ENCODE measurements around the gene CHP2.

Gene CHP2

DNA sequence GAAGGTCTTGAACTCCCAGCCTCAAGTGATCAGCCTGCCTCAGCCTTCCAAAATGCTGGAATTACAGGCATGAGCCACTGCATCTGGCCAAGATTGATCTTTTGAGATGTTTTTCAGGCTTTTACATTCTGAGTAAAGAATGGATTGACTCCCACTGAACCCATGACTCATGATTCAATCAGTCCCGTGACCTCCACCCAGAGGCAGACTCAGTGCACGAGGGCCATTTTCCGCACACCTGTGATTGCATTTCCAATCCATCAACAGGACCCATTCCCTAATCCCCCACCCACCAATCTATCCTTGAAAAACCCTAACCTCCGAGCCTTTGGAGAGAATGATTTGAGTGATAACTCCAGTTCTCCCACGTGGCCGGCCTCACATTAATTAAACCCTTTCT is 40.6 kb downstream of the CHP2 start (continued):
- TF ChIP-seq, protein P1, sequence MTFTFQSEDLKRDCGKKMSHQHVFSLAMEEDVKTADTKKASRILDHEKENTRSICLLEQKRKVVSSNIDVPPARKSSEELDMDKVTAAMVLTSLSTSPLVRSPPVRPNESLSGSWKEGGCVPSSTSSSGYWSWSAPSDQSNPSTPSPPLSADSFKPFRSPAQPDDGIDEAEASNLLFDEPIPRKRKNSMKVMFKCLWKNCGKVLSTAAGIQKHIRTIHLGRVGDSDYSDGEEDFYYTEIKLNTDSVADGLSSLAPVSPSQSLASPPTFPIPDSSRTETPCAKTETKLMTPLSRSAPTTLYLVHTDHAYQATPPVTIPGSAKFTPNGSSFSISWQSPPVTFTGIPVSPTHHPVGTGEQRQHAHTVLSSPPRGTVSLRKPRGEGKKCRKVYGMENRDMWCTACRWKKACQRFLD (tag by site-specific recombination; IDR thresholded peaks at IDR 0.05) = no peak
- no peak for TF ChIP-seq MZF1 (tag by site-specific recombination; IDR thresholded peaks at IDR 0.05; ENCODE audit: borderline replicate concordance)
- TF ChIP-seq ZFP37 (tag by site-specific recombination; IDR thresholded peaks at IDR 0.05) = no peak
- no peak for TF ChIP-seq FEZF1 (tag by site-specific recombination; IDR thresholded peaks at IDR 0.05)
- TF ChIP-seq ZNF280D (tag by site-specific recombination; IDR thresholded peaks at IDR 0.05) = no peak

DNA sequence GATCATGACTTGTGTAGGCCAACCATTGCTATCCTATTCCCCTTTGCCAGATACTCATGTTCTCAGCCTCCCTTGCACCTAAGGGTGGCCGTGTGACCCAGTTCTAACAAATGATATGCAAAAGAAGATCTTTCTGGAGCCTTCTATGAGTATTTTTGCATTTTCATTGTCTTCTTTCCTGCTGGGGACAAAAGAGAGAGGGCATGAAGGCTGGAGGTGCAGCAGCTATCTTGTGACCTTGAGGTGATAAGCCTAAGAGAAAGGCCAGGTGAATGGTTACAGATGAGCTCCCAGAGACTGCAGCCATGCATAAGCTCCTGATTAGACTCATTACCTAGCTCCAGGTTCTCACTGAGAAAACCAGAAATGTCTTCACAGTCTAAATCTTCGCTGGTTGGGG is 42.1 kb downstream of the CHP2 start:
- Histone ChIP-seq H3K36me3 (ENCODE audit: control insufficient read depth in 2 of 2, insufficient read depth in 1 of 2, low read length in 2 of 2) (no peaks in the 10 kb centered on the region), H3K4me1 (ENCODE audit: control insufficient read depth, insufficient read depth, low read length) (no peaks in the 10 kb centered on the region), H3K27ac (ENCODE audit: extremely low read depth, low read depth, low read length) (no peak overlapping the region), H3K9me3 (ENCODE audit: control insufficient read depth, insufficient read depth, low read depth, low read length) (no peaks in the 10 kb centered on the region), H3K4me3 (ENCODE audit: low read depth, low read length) (no peak overlapping the region)
- ChIA-PET POLR2A (no interaction called here), CTCF (interaction anchor here (0.9 to 2.3 kb wide), 3 partner anchors 213 to 243 kb away, joined by 3 to 10 read pairs (median 5); no protein-coding TSS in a partner anchor)
- TF ChIP-seq ZNF558 (tag by site-specific recombination; IDR thresholded peaks at IDR 0.05) = no peak
- TF ChIP-seq ZSCAN30 (tag by site-specific recombination; IDR thresholded peaks at IDR 0.05) = no peak
- no peak for TF ChIP-seq ZBTB1 (tag by site-specific recombination; IDR thresholded peaks at IDR 0.05)
- TF ChIP-seq ZNF837 (tag by site-specific recombination; IDR thresholded peaks at IDR 0.05) = no peak
- TF ChIP-seq REPIN1 (tag by site-specific recombination; IDR thresholded peaks at IDR 0.05; ENCODE audit: low read depth) = no peak
- TF ChIP-seq, protein P2, sequence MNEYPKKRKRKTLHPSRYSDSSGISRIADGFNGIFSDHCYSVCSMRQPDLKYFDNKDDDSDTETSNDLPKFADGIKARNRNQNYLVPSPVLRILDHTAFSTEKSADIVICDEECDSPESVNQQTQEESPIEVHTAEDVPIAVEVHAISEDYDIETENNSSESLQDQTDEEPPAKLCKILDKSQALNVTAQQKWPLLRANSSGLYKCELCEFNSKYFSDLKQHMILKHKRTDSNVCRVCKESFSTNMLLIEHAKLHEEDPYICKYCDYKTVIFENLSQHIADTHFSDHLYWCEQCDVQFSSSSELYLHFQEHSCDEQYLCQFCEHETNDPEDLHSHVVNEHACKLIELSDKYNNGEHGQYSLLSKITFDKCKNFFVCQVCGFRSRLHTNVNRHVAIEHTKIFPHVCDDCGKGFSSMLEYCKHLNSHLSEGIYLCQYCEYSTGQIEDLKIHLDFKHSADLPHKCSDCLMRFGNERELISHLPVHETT (tag by site-specific recombination; IDR thresholded peaks at IDR 0.05) = no peak
- TF ChIP-seq KLF16 (tag by site-specific recombination; IDR thresholded peaks at IDR 0.05) = no peak
- TF ChIP-seq SP7 (tag by site-specific recombination; IDR thresholded peaks at IDR 0.05) = no peak
- TF ChIP-seq ZBTB49 (tag by site-specific recombination; IDR thresholded peaks at IDR 0.05; ENCODE audit: low read depth) = no peak
- TF ChIP-seq ZNF529 (tag by site-specific recombination; IDR thresholded peaks at IDR 0.05; ENCODE audit: insufficient replicate concordance) = no peak
- no peak for TF ChIP-seq ZNF544 (tag by site-specific recombination; IDR thresholded peaks at IDR 0.05)
- TF ChIP-seq, protein P1 (tag by site-specific recombination; IDR thresholded peaks at IDR 0.05) = no peak

All from HEK293 (cell line).